Smooth muscle cell (in vitro differentiated cells): ENCODE results near the gene LMOD3. TPM values are rescaled to one million over a fixed set of nuclear protein-coding genes. Genes with fewer than 3 reads are reported as not detected.
A peak's percentile ranks its signal among the peaks of the same experiment; 100 is the strongest.

Experiments used
- DNase-seq: peaks from one replicate; lab custom pipeline; 2025; ENCODE audit not compliant: unreplicated experiment; lab: John Stamatoyannopoulos, UW
- H2AFZ ChIP-seq: fragments of 200-600 bp; sonication (generic); 2 replicates; pipeline ENCODE4 v1.6.0; 2016; ENCODE audit warnings: antibody characterized with exemption, low read depth, mild to moderate bottlenecking
- H3F3A ChIP-seq: fragments of 200-600 bp; sonication (generic); 2 replicates; pipeline ENCODE4 v1.6.0; 2017; ENCODE audit warnings: antibody characterized with exemption, low read depth
- H3K27ac ChIP-seq: fragments of 200-600 bp; sonication (generic); 2 replicates; pipeline ENCODE4 v1.5.1; 2016; ENCODE audit warnings: low read depth, mild to moderate bottlenecking
- H3K27me3 ChIP-seq: fragments of 200-600 bp; sonication (generic); 2 replicates; pipeline ENCODE4 v1.6.1; 2016; ENCODE audit warnings: low read depth, mild to moderate bottlenecking
- H3K36me3 ChIP-seq: fragments of 200-600 bp; sonication (generic); 2 replicates; pipeline ENCODE4 v1.5.1; 2016; ENCODE audit warnings: low read depth
- H3K4me1 ChIP-seq: fragments of 200-600 bp; sonication (generic); 2 replicates; pipeline ENCODE4 v1.5.1; 2016; ENCODE audit warnings: low read depth
- H3K4me2 ChIP-seq: fragments of 200-600 bp; sonication (generic); 2 replicates; pipeline ENCODE4 v1.6.0; 2016; ENCODE audit warnings: mild to moderate bottlenecking
- H3K4me3 ChIP-seq: fragments of 200-600 bp; sonication (generic); 2 replicates; pipeline ENCODE4 v1.5.1; 2016; ENCODE audit warnings: mild to moderate bottlenecking
- H3K79me2 ChIP-seq: fragments of 200-600 bp; sonication (generic); 2 replicates; pipeline ENCODE4 v1.6.0; 2016; ENCODE audit warnings: low read depth, mild to moderate bottlenecking
- H3K9ac ChIP-seq: fragments of 200-600 bp; sonication (generic); 2 replicates; pipeline ENCODE4 v1.6.0; 2016; ENCODE audit warnings: low read depth
- H3K9me3 ChIP-seq: fragments of 200-600 bp; sonication (generic); replicated peaks from 2 replicates; pipeline ENCODE4 v1.5.1; 2016; ENCODE audit warnings: low read depth
- H4K20me1 ChIP-seq: fragments of 200-600 bp; sonication (generic); 2 replicates; pipeline ENCODE4 v1.6.0; 2016; ENCODE audit warnings: low read depth
- WGBS: methylation state at CpG from one replicate; pipeline ENCODE4 v1.1.7; 2016; ENCODE audit warnings: low lambda C conversion rate; 5-methylcytosine and 5-hydroxymethylcytosine counted together
- polyA plus RNA-seq: library from polyadenylated mRNA; unstranded; fragments of >200 nt; fragmentation: Nextera tagmentation; extraction: Ambion mirVana; gene quantifications from 2 replicates; pipeline ENCODE4 v1.2.1, GENCODE V29; 2016
- total RNA-seq: library from RNA; depleted of rRNA; stranded (reverse); fragments of >200 nt; gene quantifications from 2 replicates; pipeline ENCODE4 v1.2.3, GENCODE V29; 2014
- TF ChIP-seq, protein P1 (sequence below): fragments of 200-600 bp; sonication (generic); IDR thresholded peaks from 2 replicates; pipeline ENCODE4 v1.5.1; 2017; ENCODE audit warnings: borderline replicate concordance, mild to moderate bottlenecking, antibody characterized with exemption; ENCODE audit not compliant: insufficient read depth, poor library complexity, severe bottlenecking

The LMOD3 gene
- total and polyA plus RNA-seq, 2 experiments from 2014 or later, result not detected

DNA sequence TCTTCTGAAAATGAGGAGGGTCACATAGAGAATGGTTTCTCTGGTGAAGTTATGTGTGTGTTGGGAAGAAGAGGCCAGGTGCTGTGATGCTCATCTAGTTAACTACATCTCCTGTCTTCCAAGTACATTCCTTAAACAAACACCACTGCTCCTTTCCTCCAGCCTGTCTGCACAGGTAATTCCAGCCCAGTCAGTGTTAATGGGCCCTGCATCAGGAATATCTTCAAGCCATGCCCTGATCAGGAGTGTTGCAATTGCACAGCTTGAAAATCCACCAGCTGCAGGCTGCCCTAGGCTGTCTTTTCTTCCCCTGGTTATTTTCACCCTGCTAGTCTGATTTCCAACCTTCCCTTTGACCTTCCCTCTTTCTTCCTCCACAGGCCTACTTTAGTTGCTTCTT, 41.9 kb upstream of the LMOD3 start:
- TF ChIP-seq, protein P1, sequence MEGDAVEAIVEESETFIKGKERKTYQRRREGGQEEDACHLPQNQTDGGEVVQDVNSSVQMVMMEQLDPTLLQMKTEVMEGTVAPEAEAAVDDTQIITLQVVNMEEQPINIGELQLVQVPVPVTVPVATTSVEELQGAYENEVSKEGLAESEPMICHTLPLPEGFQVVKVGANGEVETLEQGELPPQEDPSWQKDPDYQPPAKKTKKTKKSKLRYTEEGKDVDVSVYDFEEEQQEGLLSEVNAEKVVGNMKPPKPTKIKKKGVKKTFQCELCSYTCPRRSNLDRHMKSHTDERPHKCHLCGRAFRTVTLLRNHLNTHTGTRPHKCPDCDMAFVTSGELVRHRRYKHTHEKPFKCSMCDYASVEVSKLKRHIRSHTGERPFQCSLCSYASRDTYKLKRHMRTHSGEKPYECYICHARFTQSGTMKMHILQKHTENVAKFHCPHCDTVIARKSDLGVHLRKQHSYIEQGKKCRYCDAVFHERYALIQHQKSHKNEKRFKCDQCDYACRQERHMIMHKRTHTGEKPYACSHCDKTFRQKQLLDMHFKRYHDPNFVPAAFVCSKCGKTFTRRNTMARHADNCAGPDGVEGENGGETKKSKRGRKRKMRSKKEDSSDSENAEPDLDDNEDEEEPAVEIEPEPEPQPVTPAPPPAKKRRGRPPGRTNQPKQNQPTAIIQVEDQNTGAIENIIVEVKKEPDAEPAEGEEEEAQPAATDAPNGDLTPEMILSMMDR, result no peak
- Histone ChIP-seq H3K4me3 (no peak overlapping the region), H3K9ac (no peak overlapping the region), H2AFZ (no peak overlapping the region), H3K4me2 (no peak overlapping the region), H3K4me1 (no peaks in the 10 kb centered on the region), H3K9me3 (no peaks in the 10 kb centered on the region), H3K36me3 (no peaks in the 10 kb centered on the region), H3F3A (no peaks in the 10 kb centered on the region), H3K27ac (no peak overlapping the region), H3K27me3 (no peaks in the 10 kb centered on the region), H4K20me1 (no peaks in the 10 kb centered on the region), H3K79me2 (no peaks in the 10 kb centered on the region)
- DNase-seq, result no peak

DNA sequence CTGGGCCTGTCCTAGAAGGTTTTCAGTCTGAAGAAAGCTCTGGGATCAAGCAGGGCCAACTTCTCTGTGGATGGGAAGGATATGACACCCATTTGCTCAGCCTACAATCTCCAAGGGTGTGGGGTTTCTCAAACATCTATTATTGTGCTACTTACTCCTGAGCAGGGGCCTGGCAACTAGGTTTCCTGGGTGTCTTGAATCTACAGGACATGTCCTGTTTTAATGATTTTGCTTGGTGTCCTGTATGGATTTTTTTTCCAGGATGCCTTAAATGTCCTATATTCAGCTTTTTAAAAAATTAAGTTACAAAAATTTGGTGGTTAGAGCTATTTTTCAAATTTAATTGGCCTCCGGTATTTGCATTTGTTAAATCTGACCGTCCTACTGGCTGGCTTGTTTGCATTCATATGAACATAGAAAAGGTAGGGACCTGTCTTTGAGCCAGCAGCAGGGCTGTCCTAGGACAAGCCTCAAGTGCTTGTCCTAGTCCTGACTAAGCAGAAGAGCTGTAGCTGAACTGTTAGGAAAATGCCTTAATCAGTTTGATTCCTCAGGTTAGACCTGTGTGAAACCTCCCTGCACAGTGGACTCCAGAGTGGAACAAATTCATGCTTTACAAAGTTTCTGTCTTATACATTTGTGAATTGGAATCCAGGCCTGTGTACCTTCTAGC, 40.0 kb upstream of the LMOD3 start:
- H3K9ac ChIP-seq, result no peak overlapping the region
- no peaks in the 10 kb centered on the region for H3F3A ChIP-seq
- TF ChIP-seq, protein P1, result no peak
- 86% methylated on average over 2 of the region's 2 CpGs for WGBS
- H4K20me1 ChIP-seq, result no peaks in the 10 kb centered on the region
- no peaks in the 10 kb centered on the region for H3K27me3 ChIP-seq
- no peak overlapping the region for H2AFZ ChIP-seq
- H3K36me3 ChIP-seq, result no peaks in the 10 kb centered on the region
- no peak overlapping the region for H3K4me2 ChIP-seq
- H3K79me2 ChIP-seq, result no peaks in the 10 kb centered on the region
- H3K4me3 ChIP-seq, result no peak overlapping the region
- H3K27ac ChIP-seq, result no peak overlapping the region
- no peaks in the 10 kb centered on the region for H3K9me3 ChIP-seq
- no peak for DNase-seq
- no peaks in the 10 kb centered on the region for H3K4me1 ChIP-seq

DNA sequence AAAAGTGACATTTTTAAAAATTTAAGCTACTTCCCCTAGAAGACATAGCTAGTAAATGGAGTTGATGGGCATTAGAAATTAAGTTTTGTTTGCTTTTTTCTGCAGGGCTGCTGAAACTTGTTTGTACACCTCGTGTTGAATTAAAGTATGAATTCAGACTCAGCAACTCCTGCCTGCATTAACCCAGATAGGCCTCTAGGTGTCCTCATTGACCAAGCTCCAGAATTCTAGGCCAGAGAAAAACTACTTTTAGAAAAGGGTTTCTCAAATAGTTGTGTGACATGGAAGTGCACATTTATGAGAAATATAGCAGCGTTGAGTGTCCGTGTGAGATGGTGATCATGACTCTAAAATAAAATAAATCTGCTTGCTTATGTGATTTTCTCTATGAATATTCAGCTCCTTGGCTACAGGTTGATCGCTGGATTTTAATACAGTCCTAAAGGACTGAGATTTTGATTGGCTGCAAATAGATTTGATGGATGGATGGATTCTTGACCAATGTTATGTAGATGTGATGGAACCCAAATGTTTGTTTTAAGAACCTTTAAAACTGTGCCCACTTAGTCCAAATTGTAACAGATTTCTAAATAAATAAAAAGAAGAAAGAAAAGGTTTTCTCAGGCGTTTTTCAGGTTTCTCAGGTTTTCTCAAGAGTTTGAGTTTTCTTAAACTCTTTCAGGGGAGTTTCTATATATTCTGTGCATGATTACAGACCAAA, 39.4 kb upstream of the LMOD3 start:
- TF ChIP-seq, protein P1, result peak; percentile 98
- no peak overlapping the region for H3K27ac ChIP-seq
- H3K4me1 ChIP-seq, result no peaks in the 10 kb centered on the region
- no peaks in the 10 kb centered on the region for H4K20me1 ChIP-seq
- H3K79me2 ChIP-seq, result no peaks in the 10 kb centered on the region
- H3K4me3 ChIP-seq, result no peak overlapping the region
- H3K4me2 ChIP-seq, result no peak overlapping the region
- no peaks in the 10 kb centered on the region for H3K36me3 ChIP-seq
- H3K9ac ChIP-seq, result no peak overlapping the region
- no peak for DNase-seq
- no peaks in the 10 kb centered on the region for H3K27me3 ChIP-seq
- H3F3A ChIP-seq, result no peaks in the 10 kb centered on the region
- H3K9me3 ChIP-seq, result no peaks in the 10 kb centered on the region
- WGBS, result 40% methylated on average over 5 of the region's 5 CpGs
- H2AFZ ChIP-seq, result no peak overlapping the region
